HG02588 (cell line): ENCODE measurements around the gene BAIAP2L2.
"Not testable (repeated sequence)": the region's sequence is repeated elsewhere in the genome, so short reads cannot be mapped to it uniquely, and the experiment has no call there.

Experiments used
- ATAC-seq: cut with Tn5 transposase; IDR thresholded peaks from one replicate; pipeline ENCODE4 v1.9.1; 2021; ENCODE audit warnings: mild to moderate bottlenecking, moderate library complexity; ENCODE audit not compliant: unreplicated experiment

BAIAP2L2 gene

DNA sequence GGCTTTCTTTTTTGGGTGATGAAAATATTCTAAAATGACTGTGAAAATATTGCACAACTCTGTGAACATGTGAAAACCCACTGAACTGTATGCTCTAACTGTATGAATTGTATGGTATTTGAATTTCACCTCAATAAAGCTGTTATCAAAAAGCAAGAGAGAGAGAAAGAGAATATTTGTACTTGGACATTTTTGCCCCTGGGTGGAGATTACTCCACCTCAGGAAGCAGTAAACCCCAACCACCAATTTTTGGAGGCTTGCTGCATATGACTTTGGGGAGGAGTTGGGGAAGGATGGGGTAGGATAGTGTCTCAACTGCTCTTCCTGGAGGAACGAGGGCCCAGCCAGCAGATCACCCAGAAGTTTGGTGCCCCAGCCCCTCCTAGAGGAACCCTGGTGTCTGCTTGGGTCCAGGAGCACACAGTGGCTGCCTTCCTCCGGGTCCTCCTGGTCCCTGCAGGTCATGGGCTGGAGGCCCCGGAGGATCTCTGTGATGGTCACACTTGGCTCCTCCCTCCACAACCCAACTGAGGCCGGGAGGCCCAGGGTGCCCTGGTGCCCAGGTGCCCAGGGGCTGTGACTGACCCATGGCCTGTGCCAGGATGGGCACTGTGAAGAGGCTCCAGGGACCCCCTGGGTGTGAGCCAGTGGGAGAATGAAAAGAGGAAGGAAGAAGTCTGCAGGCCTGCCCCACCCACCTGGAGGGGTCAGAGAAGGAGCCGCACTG is 68.6 kb downstream of the BAIAP2L2 start:
- no peak for ATAC-seq

DNA sequence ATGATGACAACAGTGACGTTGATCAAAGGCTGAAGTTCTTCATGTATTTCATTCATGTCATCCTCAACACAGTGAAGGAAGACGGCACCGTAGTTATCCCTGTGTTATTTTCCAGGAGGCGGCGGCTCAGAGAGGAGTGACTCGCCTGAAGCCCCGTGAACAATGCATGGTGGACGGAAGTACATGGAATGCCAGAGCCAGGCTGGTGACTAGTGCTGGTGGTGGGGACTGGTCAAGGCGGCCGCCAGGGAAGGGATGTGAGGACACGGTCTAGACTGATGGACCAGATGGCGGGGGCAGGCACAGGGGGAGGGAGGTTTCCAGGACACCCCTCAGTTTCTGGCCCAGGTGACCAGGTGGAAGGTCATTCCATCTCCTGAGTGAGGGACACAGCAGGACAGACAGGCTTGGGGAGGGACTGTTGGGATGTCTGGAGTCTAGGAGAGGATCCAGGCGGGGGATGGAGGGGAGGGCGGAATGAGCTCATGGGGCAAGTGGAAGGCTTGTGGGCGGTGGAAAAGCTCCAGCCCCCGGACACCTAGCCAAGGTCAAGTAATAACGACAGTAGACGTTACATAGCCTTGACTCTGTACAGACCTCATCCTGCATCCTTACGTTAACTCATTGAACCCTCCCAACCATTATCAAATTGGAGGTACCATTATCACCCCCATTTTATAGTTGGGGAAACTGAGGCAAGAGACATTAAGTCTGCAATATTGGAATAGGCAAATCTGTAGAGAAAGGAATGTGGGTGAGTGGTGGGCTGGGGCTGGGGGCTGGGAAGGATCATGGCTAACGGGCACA is 69.3 kb downstream of the BAIAP2L2 start:
- ATAC-seq, result no peak

DNA sequence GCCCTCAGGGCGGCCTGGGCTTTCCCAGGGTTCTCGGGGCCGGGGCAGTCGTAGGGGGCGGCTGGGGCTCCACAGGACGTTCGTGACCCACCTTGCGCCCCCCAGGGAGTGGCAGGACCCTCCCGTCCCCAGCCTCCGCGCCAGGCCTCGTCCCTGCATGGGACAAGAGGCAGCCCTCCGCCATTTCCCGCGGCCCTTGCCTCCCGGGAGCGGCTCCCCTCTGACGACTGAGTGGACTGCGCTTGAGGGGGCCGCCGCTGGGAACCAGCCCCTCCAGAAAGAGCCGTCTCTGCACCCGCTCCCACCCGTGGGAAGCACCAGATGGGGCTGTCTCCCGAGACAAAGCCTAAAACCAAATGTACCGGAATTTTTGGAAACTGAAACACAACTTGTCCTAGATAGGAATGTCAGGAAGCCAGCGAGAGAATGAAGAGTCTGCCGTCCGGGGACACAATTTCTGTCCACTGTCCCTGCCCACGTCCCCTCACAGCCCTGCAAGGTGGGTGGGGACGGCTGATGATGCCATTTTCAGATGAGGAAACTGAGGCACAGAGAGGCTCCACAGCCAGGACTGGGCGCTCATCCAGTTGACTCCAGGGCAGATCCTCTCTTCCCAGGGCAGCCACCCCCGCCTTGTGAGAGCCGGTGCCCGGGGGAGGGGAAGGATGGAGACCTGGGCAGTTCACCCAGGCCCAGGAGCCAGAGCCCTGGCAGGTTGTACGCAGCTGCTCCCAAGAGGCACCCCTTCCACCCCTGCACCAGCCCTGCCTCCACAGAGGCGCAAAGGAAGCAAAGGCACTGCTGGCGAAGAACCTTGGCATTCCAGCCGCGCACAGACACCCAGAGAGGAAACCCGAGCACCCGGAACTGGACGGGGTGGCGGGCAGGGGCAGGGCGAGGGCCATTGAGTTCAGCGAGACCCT is 71.3 kb downstream of the BAIAP2L2 start:
- no peak for ATAC-seq

DNA sequence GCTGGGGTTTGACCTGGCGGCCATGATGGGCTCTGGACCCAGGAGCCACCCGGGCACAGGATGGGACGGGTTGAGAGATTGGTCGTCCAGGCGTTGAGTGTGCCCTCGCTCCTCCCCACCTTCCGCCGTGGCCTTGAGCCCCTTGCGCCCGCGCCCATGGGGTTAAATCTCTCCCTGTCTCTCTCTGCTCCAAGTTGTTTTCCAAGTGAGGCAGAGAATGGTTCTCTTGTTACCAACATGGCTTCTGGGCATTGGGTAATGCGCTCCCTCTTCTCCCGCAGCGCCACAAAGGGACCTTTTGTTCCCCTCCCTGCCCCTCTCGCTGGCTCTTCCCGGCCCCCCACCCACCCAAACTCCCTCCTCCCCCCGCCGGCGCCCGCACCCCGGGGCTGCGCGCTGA is 72.1 kb downstream of the BAIAP2L2 start:
- ATAC-seq, result no peak

DNA sequence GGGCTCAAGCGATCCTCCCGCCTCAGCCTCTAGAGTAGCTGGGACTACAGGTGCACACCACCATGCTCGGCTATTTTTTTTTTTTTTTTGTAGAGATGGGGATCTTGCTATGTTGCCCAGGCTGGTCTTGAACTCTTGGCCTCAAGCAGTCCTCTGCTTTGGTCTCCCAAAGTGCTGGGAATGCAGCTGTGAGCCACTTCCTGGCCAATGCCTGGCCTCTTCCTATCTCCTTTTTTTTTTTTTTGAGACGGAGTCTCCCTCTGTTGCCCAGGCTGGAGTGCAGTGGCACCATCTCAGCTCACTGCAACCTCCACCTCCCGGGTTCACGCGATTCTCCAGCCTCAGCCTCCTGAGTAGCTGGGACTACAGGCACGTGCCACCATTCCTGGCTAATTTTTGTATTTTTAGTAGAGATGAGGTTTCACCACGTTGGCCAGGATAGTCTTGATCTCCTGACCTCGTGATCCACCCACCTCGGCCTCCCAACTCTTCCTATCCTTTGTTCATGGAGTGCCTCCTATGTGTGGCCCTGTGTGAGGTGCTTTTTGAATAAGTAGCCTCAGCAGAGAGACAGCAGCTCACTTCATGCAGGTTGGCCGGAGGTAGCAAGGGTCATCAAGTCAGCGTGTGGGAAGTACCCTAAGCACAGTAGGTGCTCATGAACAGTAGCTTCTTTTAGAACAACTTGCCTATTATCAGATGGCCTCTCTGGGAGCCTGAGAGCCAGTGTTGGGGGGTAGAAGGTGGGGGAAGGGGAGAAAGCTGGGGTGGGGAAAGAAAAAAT is 72.9 kb downstream of the BAIAP2L2 start:
- not testable (repeated sequence) for ATAC-seq

DNA sequence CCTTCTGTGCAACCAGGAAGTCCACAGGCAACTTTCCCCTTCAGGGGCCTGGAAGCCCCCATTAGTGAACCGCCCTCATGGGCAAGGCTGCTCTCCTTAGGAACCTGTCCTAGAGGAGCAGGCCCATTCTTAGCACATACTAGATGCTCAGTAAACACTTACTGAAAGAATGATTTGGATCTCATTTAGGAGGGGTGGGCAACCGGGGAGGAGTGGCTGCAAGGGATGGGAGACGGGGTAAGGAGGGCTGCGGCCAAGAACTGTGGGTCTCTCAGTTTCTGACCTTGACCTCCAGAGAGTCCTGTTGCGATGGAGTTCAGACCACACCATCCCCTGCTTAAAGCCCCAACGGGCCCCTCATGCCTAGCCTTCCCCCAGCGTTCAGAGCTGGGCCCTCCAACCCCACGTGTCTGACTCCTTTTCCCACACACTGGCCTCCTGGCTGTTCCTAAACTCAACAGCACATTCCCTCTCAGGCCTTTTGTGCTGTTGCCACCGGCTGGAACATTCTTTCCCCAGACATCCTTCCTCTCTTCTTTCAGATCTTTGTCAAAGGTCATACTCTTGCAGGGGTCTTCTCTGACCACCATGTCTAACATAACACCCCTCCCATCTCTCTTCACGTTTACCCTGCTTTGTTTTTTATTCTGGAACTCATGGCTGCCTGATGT is 74.0 kb downstream of the BAIAP2L2 start:
- no peak for ATAC-seq

DNA sequence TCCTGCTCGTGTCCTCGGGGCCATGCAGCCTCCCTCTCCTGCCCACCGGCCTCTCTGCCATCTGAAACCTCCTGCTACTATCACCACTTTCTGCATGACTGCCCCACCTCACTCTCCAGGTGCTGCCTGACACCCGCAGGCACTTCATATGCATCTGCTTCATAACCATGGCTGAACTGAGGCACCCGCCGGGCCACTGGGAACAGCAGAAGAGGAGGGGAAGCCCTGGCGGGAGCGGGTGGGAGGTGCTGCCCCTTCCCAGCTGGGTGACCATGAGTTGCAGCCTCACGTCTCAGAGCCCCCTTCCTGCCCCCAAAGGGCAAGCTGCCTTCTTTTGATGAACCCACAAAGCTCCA is 75.0 kb downstream of the BAIAP2L2 start:
- ATAC-seq, result no peak
